Stimulated activated CD4-positive, alpha-beta T cell treated with anti-CD3 and anti-CD28 coated beads, TNF-alpha, amount 100 ng/mL, for 48 hours (primary cell): Measurements from ENCODE around the gene ABTB2.
"Not testable (repeated sequence)": the region's sequence is repeated elsewhere in the genome, so short reads cannot be mapped to it uniquely, and the experiment has no call there.

Experiments
- DNase-seq, 3 donors: peaks; one replicate each; pipeline ENCODE4 v3.0.0-alpha.2; 2020; ENCODE audit warnings: low read depth in 3 of 3

The ABTB2 gene

DNA sequence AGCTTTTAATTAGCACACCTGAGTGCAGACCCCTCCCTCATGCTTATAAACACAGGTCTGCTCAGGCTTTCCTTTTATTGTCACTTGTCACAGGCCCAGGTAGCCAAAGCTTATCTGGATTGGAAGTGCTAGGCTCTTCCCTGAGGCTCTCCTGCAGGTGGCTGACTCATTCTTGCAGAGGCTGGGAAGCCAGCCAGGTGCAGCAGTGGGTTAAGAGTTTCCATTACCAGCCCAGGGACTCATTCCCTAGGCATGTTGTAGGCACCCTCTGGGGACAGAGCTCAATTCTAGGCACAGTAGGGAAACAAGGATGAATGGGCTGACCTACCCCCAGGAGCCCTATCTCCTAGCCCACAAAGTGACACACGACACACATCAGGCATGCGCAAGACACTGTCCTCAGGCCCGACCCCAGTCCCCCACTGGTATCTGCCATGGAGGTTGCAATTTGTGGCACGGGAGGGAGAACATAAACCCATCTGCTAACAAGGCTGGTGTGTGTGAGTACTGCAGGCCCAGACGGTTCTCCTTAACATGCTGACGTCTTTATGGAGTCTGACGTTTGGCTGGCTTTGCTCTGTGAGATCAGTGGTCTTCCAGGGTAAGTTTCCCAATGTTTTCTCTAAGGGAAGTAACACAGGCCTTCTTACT, 94.2 kb downstream of the ABTB2 start:
- no peak for DNase-seq

GRCh38 chr11:34262531-34263081, 95.2 kb downstream of the ABTB2 start:
- no peak for DNase-seq

GRCh38 chr11:34261820-34262219, 96.0 kb downstream of the ABTB2 start:
- no peak for DNase-seq

- DNase-seq = no peak
Observed at GRCh38 chr11:34261095-34261494, 96.7 kb downstream of the ABTB2 start.

DNA sequence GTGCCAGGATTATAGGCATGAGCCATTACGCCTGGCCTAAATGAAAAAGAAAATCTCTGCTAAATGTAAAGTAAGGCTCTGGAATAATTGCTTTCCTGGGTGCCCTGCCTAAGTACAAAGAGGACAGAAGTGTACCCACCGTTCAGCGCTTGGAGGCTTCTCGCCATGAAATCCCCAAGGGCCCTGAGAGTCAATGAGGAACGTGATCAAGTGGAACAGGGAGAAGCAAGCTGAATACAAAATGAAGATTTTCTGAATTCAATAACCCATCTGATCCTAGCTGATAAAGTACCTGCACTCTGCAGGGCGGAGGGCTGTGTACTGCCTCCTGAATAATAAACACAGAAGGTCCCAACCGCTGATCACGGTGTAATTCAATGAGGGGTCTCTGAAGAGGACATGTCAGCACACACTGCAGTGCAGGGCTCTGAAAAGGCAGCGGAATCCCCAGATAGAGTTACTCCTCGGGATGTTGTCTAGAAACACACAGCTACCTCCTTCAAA, 97.7 kb downstream of the ABTB2 start:
- no peak for DNase-seq

GRCh38 chr11:34259087-34259486, 98.7 kb downstream of the ABTB2 start:
- DNase-seq = no peak

DNA sequence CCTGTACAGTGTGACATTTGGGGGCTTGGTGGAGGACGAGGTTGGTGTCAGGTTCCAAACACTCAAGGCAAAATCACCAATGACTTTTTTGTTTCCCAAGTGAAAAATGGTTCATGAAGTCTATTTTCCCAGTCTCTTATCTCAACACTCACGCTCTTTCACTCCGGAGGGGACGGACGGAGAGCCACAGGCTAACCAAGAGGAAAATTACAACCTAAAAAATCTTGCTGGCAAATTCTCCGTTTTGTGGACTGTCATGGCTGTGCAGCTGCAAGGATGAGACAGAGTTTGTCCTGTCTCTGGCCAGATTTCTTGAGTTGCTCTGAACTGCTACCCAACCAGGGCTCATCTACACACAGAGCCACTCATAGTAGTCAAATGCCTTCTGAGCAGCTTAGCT, 101.2 kb downstream of the ABTB2 start:
- DNase-seq = no peak

DNA sequence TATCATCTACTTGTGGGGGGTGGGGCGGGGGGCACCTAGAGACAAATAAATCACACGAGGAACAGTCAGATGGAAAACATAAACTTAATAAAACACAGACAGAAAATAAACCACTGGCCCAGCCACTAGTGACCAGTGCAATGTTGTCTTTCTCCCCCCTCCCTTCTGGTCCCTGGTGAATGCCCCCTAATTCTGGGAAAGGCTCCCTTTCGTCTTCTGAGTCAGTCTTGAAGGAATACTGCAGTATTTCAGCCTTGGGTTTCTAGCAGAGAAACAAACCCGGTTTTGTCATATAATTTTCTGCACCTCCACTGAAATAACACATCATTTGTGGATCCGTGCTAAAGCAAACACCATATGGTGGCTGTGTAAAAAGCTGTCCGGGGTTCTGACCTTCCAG, 101.7 kb downstream of the ABTB2 start:
- no peak for DNase-seq

DNA sequence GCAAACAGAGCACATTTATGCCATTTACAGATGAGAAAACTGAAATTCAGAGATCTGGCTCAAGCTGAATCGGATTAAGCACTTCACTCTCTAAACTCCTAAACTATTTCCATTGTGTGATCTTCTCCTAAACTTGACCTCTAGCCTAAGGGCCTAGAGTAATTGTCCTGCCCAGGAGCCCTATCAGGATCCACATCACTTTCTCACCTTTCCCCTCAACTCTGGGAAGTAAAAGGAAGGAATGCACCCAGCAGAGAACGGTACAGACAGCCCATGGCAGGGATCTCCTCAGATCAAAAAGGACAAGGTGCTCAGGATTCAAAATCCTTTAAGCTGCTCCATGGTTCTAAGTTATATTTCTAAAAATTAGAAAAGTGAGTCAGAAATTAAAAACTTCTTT, 102.7 kb downstream of the ABTB2 start:
- no peak for DNase-seq

DNA sequence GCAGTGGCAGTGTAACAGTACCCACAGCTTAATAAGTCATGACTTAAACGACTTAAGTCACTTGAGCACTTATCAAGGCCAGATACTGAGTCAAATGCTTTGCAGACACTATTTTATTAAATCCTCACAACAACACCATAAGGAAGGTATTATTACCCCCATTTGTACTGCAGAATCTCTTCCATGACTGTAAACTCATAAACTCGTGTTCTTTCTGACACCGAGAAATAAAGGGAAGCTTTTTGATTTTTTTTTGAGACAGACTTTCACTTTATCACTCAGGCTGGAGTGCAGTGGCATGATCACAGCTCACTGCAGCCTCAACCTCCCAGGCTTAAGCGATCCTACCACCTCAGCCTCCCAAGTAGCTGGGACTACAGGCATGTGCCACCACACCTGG, 103.8 kb downstream of the ABTB2 start:
- no peak for DNase-seq

DNA sequence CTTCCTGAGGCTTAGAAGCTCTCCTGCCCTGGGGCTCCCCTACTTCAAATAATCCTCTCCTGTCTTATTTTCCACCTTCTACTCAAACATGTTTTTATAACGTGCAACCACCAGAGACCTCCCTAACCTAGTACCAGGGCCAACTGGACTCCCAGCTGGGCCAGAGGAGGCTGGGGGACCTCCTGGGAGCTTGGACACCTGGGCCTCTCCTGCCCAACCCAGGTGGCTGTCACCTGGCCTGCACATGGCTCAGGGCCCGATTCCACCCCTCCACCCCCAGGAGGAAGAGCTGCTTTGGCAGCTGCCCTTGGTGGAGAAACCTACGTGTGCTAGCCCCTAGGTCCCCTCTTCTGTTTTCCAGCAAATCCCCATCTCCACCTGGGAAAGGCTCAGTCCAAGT, 105.2 kb downstream of the ABTB2 start:
- DNase-seq = no peak

- no peak for DNase-seq
Observed at GRCh38 chr11:34252015-34252414, 105.8 kb downstream of the ABTB2 start.

- no peak for DNase-seq
Observed at GRCh38 chr11:34251589-34251980, 106.2 kb downstream of the ABTB2 start.

GRCh38 chr11:34250732-34251588, 106.8 kb downstream of the ABTB2 start:
- DNase-seq = peak; percentile 24 to 64 (median 60)

GRCh38 chr11:34250211-34250610, 107.6 kb downstream of the ABTB2 start:
- no peak for DNase-seq

- no peak for DNase-seq
Observed at GRCh38 chr11:34249439-34249838, 108.4 kb downstream of the ABTB2 start.

- DNase-seq = not testable (repeated sequence)
Observed at GRCh38 chr11:34246511-34246910, 111.3 kb downstream of the ABTB2 start.

GRCh38 chr11:34245041-34245440, 112.8 kb downstream of the ABTB2 start:
- no peak for DNase-seq

DNA sequence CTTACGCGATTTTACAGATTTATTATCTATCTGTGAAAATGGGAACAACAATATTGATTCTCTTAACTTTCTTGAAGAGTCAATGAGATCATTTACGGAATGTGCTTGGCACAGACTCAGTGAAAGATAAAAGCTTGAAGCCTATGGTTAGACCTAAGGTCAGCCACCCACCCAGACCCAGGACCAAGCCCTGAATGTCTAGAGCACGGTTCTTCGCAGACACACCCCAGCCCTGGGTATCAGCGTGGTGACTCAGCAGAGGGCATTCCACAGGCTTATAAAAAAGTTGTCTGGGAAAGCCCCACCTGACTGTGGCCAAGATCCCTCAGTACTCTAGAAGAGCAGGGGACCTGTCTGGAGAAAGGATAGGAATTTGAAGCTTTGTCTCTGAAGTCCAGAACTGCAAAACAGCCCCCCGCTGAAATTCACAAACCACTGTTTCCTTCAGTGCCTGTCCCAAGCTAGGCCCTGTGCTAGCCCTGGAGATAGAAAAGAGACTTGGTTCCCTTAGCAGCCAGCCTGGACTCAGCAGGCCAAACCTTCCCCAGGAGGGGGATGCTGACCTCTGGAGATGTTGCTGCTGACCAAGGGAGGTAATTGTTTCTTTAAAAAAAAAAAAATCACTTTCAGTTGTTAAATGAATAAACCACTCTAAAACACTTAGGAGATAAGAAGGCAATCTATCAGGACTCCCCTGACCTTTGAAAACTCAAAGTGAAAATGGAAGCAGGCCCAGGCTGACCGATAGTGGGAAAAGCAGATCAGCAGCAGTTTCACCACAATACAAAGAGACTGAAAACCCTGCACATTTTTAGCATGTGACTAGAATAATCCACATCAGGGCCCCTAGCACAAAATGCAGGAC, 114.0 kb downstream of the ABTB2 start:
- DNase-seq = peak in 2 of 3 donors; percentile 39 to 52

DNA sequence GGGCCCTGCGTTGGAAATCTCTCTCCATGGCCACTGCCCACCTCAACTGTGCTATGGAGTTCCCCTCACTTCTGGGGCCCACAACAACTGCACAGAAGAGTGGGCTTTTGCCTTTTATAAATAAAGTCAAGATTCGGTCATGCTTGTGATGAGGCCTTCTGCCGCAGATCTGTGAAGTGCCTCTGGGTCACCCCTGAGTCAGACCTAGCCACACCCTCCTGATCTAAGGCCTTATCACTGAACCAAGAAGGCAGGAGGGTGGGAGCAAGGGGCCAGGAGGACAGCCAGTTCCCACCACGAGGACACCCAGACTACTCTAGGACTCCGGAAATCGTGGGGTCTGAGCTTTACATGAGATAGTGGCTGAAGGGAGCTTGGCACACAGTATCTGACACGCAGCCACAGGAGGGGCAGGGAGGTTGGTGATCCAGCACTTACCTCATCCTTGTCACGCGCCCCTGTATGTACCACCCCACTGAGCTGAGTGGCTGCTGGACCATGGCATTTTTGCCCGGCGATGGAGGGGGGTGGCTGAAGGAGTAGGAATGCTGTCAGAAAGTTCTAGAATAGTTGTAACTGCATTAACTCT, 115.7 kb downstream of the ABTB2 start:
- no peak for DNase-seq

- DNase-seq = no peak
Observed at GRCh38 chr11:34240150-34240494, 117.7 kb downstream of the ABTB2 start.
